K562 treated with DMSO at 1 percent for 48 hours (cell line): ENCODE data around the gene CUL7. TPM values are rescaled to one million over a fixed set of nuclear protein-coding genes. Genes with fewer than 3 reads are reported as not detected.

Source experiments
- total RNA-seq: library from RNA; unstranded; fragments of 300-600 nt; gene quantifications from 2 replicates; pipeline ENCODE4 v1.2.3, GENCODE V29; 2022; ENCODE audit warnings: low replicate concordance; ENCODE audit errors: extremely low read depth

Gene CUL7
- not detected in 2 replicates for total RNA-seq

GRCh38 chr6:43053545-43054205, at the start of gene CUL7:
TSS of gene CUL7 (minus strand) at chr6:43053851. CDS start at chr6:43052788, 1,063 bp downstream.

DNA sequence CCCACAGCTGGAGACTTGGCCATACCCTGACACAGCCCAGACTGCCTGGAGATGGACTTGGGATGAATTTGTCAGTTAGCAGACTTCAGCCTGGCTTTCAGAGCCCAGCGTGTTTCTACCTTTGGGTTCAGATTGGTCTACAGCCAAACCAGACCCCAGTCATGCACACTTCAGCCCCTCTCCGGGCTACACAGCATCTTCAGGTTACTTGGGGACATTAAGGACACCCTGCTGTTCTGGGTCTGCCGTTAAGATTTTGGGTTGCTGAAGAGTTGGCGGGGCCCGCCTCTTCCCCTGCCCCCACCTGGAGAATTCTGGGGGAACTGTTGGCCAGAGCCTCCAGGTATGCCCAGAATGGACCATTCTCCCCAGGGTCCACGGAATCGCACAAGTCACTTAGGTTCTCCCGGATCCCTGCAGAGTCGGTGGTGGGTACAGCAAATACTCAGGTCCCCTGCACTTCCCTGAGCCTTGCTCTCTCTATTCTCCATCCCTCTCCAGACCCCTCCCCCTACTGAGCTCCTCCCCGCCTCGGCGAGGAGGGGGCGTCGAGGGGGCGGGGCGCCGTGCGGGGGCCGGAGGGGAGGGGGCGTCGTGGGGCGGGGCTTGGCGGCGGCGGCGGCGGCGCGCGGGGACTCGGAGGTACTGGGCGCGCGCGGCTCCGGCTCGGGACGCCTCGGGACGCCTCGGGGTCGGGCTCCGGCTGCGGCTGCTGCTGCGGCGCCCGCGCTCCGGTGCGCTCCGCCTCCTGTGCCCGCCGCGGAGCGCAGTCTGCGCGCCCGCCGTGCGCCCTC, 22.2 kb upstream of the CUL7 start, which contains the start of gene PTK7:
TSS of gene PTK7 (plus strand) at position 645 of the 794 bp plus-strand sequence. CDS start 175 bp downstream, outside the sequence.

DNA sequence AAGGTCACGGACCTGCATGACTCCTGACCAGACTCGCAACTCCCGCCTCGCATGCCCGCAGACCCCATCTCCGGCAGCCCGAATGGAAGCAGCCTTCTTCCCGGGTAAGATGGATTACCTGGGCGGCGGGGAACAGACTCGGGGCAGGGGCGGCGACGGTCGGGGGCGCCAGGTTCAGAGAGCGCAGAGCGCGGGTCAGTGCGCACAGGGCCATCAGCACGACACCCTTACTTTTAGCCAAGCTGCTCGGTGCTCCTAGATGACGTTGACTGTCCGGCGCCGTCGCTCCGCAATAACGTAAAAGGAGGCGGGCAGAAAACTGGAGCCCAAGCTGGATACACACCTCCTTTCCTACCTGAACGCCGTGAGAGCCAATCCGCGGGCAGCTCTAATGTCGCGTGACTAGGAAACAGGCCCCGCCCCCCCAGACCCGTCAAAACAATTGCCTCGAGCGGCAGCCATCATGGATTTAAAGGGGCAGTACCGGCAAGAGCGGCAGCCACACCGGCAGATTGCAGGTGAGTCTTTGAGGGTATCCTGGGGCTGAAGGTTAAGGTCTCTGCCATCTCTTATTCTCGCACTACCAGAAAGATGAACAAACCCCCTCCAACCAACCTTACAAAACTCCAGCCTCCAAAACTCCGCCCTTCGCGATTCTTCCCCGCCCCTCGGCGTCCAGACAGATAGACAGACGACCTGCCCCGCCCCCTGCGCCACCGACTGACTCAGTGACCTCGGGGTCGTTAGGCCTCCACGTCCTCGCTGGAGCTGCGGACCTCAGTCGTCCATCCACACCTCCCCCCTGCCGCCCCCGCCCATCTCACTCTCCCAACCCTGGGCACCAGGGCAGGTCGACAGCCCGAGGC, 5.8 kb upstream of the CUL7 start, which contains the start of the genes KLC4 and MRPL2:
TSS of gene KLC4 (plus strand) at position 464 of the 866 bp plus-strand sequence. CDS start 1,705 bp downstream, outside the sequence.
TSS of gene MRPL2 (minus strand) at position 267 of the 866 bp plus-strand sequence. CDS start at position 214, 53 bp downstream.

DNA sequence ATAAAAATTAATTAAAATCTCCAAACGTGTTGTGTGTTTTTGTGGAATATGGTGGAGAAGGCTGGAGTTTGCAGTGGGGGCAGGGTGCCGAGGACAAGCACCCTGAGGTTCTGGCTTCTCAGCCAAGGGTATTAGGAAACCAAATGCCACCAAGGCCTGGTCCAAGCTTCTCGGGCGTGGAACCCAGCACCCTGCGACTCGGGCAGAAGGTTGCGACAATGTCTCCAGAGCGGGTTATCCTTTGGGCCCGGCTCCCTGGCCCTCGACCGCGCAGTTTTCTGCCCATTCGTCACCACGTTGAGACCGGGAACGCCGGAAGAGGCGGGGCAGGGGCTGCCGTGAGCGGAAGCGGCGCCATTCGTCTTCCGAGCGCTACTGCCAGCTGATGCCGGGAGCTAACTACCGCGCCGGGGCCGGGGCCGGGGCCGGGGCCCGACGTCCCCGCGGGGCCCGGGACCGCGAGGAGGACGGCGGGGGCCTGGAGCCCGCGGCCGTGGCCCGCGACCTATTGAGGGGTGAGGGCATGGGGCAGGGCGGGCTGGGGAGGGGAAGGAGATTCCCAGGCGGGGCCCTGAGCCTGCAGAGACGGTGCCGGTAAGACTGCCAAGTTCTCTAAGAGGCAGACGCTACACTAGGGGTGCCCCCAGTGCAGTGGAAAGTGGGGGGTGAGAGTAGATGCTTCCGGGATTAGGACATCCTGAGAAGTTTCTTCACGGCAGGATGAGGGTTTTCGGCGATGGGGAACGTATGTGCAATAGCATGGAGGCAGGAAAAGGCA, 32.2 kb downstream of the CUL7 start, which contains the start of gene RRP36:
TSS of gene RRP36 (plus strand) at position 354 of the 778 bp plus-strand sequence. CDS start at position 386, 32 bp downstream.

GRCh38 chr6:43013843-43014433, 39.7 kb downstream of the CUL7 start, which contains the start of the genes KLHDC3 and MEA1:
TSS of gene KLHDC3 (plus strand) at chr6:43014249. CDS start at chr6:43017193, 2,944 bp downstream.
TSS of gene MEA1 (minus strand) at chr6:43013946. CDS start at chr6:43013813, 133 bp downstream.

Other genes with a start within 250 kb of the CUL7 start
- gene RPL7L1, start 174.2 kb downstream of the CUL7 start, total RNA-seq: not detected in 2 replicates
- not detected in 2 replicates for gene PTCRA, start 137.8 kb downstream of the CUL7 start, total RNA-seq
- gene CNPY3, start 124.4 kb downstream of the CUL7 start, total RNA-seq: not detected in 2 replicates
- gene GNMT, start 93.1 kb downstream of the CUL7 start, total RNA-seq: not detected in 2 replicates
- gene PEX6, start 74.7 kb downstream of the CUL7 start, total RNA-seq: not detected in 2 replicates
- not detected in 2 replicates for gene PPP2R5D, start 69.3 kb downstream of the CUL7 start, total RNA-seq
- not detected in 2 replicates for gene MEA1, start 39.9 kb downstream of the CUL7 start, total RNA-seq
- gene KLHDC3, start 39.6 kb downstream of the CUL7 start, total RNA-seq: not detected in 2 replicates
- gene RRP36, start 32.2 kb downstream of the CUL7 start, total RNA-seq: not detected in 2 replicates
- gene MRPL2, start 5.6 kb upstream of the CUL7 start, total RNA-seq: not detected in 2 replicates
- gene KLC4, start 5.8 kb upstream of the CUL7 start, total RNA-seq: not detected in 2 replicates
- gene PTK7, start 22.5 kb upstream of the CUL7 start, total RNA-seq: 95.7 TPM in 1 of 2 replicates, not detected in the other
- gene SRF, start 117.4 kb upstream of the CUL7 start, total RNA-seq: not detected in 2 replicates
- gene CUL9, start 128.3 kb upstream of the CUL7 start, total RNA-seq: not detected in 2 replicates
- not detected in 2 replicates for gene DNPH1, start 175.6 kb upstream of the CUL7 start, total RNA-seq
- gene TTBK1, start 189.6 kb upstream of the CUL7 start, total RNA-seq: not detected in 2 replicates
- not detected in 2 replicates for gene SLC22A7, start 244.4 kb upstream of the CUL7 start, total RNA-seq